ENCODE data around the gene DRC7.

DNA sequence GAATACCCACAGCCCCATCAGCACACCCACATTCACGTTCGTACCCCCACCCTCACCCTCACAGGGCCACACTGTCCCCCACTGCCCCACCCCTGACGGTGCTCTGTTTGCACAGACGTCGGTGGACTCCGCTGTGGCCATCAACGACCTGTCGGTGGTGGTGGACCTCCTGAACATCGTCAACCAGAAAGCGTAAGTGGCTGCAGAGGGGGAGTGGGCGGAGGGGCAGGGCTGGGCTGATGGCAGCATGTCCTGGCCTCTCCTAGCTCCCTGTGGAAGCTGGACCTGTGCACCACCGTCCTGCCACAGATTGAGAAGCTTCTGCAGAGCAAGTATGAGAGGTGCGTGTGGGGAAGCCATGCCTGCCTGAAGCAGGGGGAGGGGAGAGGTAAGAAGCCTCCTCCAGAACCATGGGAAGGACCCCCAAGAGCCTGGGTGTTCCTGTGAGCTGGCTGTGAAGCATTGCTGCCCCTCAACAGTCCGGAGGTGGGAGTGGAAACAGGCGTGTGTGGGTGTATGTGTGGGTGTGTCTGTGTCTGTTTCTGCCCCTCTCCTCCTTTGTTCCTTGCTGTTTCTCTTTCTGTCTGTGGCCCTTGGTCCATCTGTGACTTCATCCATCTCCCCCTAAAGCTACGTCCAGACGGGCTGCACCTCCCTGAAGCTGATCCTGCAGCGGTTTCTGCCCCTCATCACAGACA lies 61.3 kb downstream of the DRC7 start:
- TF ChIP-seq EZH2 (IDR thresholded peaks at IDR 0.05) (no peak), POLR2AphosphoS5 (IDR thresholded peaks at IDR 0.05; ENCODE audit: borderline replicate concordance, low read depth, low read length) (no peak)
